NOMO-1 treated with DMSO at 0.1 percent for 48 hours (cell line): ENCODE results near the gene PRR7.

Experiments
- DNase-seq: peaks from one replicate; lab custom pipeline; 2025; ENCODE audit not compliant: unreplicated experiment; lab: John Stamatoyannopoulos, UW

PRR7 gene

DNA sequence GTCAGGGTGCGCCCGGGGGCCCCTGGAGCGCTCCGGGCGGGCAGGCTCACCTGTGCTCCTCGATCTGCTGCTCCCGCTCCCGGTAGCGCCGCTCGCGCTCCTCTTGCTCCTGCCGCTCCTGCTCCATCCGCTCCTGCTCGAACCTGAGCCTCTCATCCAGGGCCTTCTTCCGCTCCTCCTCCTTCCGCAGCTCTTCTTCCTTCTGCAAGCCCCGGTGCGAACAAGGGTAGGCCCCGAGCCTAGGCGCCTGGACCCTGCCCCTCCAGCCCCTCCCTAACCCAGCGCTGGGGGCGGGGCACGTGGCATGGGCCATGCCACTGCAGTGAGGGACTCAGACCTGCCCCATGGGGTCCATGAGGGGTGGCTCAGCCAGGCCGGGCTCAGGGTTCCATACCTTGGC is 20.2 kb downstream of the PRR7 start:
- DNase-seq: no peak

DNA sequence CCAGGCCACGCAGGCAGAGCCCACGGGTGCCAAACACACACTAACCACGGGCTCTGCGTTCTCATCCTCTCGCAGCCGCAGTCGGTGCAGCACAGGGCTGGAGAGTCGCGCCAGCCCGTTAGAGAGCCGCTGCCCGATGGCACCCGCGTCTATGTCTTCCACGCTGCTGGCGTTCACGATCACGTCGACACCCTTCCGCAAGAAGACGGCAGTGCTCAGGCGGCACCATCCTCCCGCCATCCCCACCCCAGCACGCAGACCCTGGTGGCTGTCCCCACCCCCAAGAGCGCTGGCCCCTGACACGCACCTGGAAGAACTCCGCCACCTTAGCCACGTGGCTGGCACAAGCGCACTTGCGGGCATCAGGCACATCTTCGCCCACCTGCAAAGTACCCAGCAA is 20.8 kb downstream of the PRR7 start:
- DNase-seq: no peak

GRCh38 chr5:177468329-177468684 is 21.7 kb downstream of the PRR7 start:
- DNase-seq: no peak

DNA sequence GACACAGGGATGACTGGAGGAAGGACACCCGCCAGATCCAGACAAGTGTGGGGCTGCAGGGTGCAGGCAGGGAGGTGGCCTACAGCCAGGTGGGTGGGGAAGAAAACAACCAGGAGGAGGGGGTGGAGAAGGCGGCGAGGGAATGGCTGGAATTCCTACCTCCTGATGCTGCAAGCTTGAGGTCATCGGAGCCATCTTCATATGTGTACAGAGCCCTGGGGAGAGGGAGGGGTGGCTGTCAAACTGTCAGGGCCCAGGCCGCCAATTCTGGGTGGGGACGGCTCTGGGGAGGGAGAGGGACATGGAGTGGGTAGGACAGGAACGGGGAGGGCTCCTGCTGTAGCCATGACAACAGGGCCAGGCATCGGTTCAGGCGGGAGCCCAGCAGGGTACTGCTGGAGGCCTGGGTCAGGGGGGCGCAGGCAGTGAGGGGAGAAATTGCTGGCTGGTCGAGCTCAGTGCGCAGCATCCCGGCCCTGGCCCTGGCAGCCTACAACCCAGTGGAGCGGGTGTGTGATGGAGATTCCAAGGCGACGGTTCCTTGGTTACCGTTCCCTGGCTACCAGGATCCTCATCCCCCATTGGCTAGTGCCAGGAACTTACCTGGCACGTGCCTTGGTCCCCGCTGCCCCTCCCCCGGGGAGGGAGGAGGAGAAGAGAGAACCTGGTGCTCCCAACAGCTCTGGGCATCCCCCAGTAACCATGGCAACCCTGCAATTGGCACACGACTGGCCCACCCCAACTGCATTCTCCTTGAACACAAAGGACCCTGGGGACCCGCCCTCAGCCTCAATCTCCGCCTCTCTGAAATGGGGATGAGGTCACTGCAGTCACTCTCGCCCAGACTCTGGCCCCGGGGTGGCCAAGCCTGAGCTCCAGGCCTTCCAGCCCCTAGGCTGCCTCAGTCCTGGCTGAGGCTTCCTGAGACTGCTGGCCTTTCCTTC is 22.3 kb downstream of the PRR7 start:
- DNase-seq: no peak

GRCh38 chr5:177469750-177470525 is 23.3 kb downstream of the PRR7 start:
- no peak for DNase-seq

GRCh38 chr5:177470759-177471536 is 24.3 kb downstream of the PRR7 start:
- no peak for DNase-seq

GRCh38 chr5:177471610-177472356 is 25.2 kb downstream of the PRR7 start:
- DNase-seq: no peak

DNA sequence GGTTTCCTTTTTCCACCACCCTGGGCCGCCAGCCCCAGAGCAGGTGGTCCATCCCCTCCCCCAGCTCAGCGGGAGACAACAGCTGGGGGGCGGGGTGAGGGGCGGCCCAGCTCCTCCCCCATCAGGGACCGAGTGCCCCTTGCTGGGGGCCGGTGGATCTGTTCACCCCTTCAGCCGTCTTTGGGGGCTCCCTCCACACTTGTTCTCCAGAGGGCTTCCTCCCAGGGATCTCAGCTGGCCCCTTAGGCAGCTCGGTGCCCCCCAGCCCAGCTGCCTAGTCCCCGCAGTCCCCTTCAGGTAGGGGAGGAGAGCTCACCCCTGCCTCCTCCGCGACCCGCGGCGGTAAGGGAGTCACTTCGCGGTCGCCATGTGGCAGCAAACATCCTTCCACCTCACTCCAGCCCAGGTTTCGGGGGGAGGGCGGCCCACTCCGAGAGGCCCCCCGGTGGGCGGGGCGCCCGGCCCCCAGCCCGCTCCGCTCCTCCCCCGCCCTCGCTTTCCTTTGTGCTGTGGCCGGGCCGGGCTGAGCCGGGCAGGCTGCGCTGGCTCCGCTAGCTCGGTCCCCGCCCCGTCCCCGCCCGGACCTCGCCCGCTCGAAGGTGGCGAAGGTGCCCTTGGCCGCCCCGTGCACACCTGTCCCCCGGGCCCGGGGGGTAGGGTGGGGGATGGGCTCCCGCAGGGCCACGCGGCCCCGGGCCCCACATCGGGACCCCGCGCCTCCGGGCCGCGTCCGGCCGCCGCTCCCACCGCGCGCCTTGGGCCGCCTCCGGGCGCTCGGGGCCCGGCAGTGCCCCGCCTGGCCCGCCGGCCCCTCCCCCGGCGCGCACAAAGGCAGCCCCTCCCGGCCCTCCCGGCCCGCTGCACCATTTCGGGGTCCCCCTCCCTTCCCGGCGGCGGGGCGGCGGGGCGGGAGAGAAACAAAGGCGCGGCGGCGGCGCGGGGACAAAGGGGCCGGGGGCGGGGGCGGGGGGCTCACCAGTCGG is 26.1 kb downstream of the PRR7 start:
- no peak for DNase-seq

- DNase-seq: no peak
These were observed 26.9 kb downstream of the PRR7 start, which contains the start of gene DBN1 for GRCh38 chr5:177473443-177474001. Gene DBN1, minus strand, starts transcription at chr5:177473634. Its CDS starts 113 bp downstream, at chr5:177473521.

GRCh38 chr5:177474002-177474476 is 27.4 kb downstream of the PRR7 start:
- DNase-seq: no peak

- no peak for DNase-seq
These were observed 28.4 kb downstream of the PRR7 start for GRCh38 chr5:177474846-177475562.

GRCh38 chr5:177475563-177476427 is 29.2 kb downstream of the PRR7 start:
- DNase-seq: no peak

GRCh38 chr5:177476531-177477233 is 30.1 kb downstream of the PRR7 start:
- no peak for DNase-seq

DNA sequence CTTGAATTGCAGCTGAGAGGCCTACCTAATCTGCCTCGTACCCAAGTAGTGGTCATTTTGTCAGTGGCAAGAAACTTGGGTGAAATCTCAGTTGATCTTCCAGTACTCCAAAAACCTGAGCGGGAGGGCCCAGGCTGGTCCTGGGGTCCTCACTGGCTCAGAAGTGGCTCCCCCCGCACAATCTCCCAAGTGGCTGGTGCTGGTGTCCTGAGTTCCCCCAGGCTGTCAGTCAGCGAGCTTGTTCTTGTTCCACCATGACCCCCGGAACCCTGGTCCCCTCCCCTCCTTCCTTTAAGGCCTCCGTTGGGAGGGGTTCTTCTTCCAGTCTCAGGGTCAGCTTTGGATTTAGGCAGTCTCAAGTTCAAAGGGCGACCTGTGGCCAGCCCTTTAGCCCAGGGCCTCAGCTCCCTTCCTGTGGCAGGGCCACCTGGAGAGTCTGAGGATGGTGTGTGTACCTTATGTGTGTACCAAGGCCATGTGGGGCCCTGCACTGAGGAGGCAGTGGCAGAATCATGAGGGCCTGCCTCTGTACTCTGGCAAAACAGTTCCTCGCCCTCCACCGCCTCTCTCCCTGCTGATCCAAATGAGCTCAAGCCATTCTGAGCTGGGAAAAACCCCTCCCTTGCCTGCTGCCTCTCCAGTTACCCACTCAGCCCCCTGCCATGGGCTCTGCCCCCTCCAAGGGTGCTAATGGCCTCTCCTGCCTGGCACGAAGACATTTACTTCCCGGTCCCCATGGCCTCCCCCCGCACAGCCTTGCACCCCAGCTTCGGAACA is 31.3 kb downstream of the PRR7 start:
- DNase-seq: no peak

DNA sequence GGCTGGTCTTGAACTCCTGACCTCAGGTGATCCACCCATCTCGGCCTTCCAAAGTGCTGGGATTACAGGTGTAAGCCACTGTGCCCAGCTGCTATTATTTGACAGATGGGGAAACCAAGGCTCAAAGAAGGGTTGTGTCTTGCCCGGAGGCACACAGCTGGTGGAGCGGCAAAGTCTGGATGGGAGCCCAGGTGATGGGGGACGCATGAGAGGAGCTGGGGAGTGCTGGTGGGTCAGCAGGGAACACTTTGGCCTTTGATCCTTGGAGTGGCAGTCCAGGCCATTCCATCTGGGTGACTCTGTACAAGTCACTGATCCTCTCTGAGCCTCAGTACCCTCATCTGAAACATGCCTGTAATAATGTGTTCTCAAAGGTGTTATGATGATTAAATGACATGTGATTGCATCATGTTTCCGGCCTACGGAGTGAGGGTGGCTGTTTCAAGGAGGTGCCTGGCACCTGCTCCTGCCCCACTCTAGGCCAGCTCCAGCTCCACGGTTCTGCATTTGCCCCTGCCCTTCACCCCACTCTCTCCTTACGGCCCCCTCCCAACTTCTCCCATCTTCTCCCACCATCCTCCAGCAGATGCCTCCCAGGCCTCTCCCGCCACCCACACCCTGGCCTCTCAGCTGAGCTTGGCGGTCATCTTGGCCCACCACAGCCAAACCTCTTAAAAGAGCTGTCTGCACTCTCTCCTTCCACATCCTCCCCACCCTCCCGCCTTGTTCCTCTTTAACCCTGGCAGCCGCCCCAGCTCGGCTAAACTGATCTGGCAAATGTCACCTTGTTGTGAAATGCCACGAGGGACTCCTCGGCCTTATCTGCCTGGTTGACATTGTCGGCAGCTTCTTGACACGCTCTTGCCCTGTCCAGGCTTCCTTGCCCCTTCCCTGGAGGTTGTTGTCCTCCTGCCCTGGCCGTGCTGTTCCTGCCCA is 32.4 kb downstream of the PRR7 start:
- DNase-seq: peak; percentile 90
